GM21526 (cell line): ENCODE data around the gene PCDHA11.

ENCODE experiments used
- ATAC-seq: cut with Tn5 transposase; IDR thresholded peaks from one replicate; pipeline ENCODE4 v1.9.1; 2021; ENCODE audit warnings: moderate library complexity; ENCODE audit not compliant: unreplicated experiment, low FRiP score

The PCDHA11 gene

DNA sequence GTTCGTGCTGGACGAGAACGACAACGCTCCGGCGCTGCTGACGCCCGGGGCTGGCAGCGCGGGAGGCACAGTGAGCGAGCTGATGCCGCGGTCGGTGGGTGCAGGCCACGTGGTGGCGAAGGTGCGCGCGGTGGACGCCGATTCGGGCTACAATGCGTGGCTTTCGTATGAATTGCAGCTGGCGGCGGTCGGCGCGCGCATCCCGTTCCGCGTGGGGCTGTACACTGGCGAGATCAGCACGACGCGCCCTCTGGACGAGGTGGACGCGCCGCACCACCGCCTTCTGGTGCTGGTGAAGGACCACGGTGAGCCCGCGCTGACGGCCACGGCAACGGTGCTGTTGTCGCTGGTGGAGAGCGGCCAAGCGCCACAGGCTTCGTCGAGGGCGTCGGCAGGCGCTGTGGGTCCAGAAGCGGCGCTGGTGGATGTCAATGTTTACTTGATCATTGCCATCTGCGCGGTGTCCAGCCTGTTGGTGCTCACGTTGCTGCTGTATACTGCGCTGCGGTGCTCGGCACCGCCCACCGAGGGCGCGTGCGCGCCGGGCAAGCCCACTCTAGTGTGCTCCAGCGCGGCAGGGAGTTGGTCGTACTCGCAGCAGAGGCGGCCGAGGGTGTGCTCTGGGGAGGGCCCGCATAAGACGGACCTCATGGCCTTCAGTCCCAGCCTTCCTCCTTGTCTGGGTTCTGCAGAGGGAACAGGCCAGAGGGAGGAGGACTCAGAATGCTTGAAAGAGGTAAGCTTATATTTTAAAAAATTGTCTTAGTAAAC lies 15.4 kb downstream of the PCDHA11 start:
- ATAC-seq: no peak

DNA sequence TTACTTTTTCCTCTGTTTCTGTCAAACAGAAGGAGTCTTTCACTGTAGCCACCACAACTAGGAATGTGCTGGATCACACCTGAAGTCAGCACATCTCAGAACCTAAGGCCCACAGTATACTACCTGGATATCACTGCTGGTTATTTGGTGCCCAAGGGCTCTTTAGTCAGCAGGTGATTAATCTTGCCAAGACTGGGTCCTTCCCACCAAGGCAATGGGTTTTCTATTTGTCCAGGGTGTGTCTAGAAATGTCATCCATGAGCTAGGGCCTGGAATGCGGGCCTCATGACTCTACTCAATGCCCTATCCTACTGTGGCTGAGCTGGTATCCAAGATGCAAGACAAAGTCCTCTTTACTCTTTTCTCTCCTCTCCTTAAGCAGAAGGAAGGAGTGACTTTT lies 47.6 kb downstream of the PCDHA11 start:
- no peak for ATAC-seq
